Breast epithelium (tissue), 3 donors: ENCODE results near the gene TMEM260.

Experiments
- CTCF ChIP-seq, 3 donors: fragments of 450-650 bp; IDR thresholded peaks; one replicate each; pipeline ENCODE4 v1.5.1; 2016 to 2017; ENCODE audit warnings: antibody characterized with exemption in 3 of 3, mild to moderate bottlenecking in 3 of 3, moderate library complexity in 3 of 3
- POLR2A ChIP-seq: fragments of 450-650 bp; IDR thresholded peaks from one replicate; pipeline ENCODE4 v1.6.1; 2016; ENCODE audit warnings: antibody characterized with exemption, mild to moderate bottlenecking, moderate library complexity

GRCh38 chr14:56581041-56581727 lies 1.6 kb downstream of the TMEM260 start:
- TF ChIP-seq CTCF (IDR thresholded peaks at IDR 0.05) (no peak), POLR2A (no peak)
